HG03460 (cell line): ENCODE measurements around the gene RNF144A.

Experiments
- ATAC-seq: cut with Tn5 transposase; IDR thresholded peaks from one replicate; pipeline ENCODE4 v1.9.1; 2021; ENCODE audit not compliant: unreplicated experiment

Gene RNF144A

GRCh38 chr2:7041421-7041820, 124.2 kb downstream of the RNF144A start:
- ATAC-seq = no peak

- no peak for ATAC-seq
These were observed 126.5 kb downstream of the RNF144A start for GRCh38 chr2:7043690-7044089.

DNA sequence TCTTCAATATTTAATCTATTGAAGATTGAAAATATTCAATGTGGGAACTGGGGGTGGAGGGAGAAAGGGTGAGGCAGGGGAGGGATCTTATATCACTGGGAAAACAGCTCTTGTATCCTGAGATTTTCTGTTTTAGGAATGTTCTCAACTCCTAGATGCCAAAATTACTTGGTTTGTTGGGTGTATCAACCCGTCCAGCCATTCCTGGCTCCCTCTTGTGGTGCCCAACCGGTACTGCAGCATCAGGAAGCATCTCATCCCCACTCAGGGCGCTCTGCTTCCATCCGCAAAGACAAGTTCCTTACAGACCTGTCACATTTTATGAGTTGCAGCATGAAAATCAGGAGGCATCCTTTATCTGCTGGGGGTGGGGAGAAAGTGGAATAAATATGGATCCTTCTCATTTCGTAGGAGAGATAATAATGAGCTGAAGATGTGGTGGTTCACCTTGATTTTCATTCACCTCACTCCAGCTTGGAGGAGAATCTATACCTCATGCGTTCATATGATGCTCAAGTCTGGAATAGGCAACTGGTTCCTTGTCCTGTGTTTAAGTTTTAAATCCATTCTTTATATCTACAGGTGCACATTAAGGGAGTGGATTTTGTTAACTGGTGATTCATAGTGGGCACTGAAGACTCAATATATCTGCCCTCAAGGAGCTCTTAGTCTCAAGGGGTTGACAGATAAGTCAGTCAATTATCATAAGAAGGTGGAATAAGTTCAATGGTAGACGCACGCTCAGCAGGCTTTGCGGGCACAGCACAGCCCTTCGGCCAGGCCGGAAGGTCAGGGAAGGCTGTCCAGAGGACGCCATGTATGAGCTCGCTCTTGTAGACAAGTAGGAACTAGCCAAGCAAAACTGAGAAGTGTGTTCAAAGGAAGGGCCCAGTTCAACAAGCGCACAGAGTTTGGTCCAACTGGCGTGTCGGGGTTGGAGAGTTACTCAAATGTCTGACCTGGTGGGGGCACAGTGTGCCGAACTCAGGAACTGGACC, 127.3 kb downstream of the RNF144A start:
- ATAC-seq = peak; percentile 68

DNA sequence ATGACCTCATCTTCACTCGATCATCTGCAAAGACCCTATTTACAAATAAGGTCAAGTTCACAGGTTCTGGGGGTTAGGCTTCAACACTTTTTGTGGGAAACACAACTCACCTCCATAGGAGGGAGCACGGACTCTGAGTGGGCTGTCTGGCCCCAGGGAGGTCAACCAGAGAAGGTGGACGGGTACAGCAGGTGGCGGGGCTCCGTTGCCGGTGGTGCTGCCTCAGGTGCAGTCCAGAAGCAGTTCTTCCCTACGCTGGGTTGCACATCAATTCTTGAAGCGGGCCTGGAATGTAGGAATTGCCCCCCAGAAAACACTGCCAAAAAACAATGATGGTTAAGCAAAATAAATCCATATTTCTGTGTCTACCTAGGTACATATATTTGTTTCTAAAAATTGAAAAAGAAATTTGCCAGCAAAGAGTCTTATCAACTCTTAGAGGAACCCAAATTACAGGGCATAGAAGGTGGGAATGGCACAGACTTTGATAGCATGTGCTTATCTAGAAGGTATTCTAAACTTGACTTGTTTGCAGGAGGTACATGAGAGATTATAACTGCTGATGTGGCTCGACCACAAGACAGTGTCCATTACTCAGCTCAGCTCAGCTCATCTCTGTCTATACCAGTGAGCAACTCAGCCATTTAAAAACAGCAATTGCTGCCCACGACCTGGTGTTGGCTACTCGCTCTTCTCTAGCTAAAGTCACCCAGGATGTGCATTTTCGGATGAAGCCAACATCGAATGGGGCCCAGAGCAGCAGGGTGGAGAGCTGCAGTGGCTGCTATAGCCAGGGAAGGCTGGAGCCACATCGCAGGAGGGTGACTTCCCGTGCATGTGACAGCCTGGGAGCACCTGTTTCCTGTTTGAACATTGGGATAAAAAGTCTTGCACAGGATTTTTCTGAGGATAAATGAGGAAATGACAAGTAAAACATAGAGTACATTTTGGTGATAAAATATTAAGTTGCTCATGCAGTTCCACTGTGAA, 128.7 kb downstream of the RNF144A start:
- no peak for ATAC-seq

DNA sequence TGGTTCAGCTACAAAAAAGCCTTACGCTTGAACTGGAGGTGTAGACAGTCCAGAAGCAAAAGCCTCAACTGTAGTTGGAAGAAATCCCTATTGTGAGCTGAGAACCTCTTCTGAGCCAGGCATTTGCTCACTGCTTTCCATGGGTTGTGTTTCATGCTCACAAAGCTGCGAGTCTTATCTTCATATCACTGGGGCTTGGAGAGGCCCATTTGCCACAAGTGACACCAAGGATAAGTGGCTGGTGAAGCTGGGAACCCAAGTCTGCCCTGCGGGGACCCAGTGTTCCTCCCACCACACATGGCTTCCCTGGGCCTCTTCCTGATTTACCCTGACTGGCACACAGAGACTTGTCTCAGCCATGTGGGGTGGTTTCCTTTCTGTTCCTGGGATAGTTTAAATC, 130.4 kb downstream of the RNF144A start:
- no peak for ATAC-seq

DNA sequence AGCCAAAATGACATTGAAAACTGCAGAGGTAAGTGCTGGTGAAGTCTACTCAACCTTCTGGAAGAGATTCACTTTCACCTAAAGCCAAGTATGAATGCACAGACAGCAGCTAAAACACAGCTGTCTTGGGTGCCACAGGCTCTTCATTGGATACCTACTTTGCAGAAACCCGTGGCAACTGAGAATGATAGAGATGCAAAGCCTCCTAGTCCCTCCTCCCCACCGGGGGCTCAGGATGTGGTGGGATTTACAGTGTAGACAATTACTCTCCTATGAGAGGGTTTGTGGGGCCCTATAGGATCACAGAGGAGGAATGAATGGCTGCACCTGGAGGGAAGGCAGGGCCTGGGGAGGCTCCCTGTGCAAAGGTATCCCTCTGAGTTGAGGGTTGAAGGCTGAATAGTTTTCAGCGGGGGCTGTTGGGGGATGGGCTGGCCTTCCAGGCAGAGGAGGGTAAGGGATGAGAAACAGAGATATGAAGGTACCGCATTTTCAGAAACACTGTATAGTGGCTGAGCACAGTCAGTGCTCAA, 131.6 kb downstream of the RNF144A start:
- ATAC-seq = no peak

GRCh38 chr2:7052404-7052803, 135.2 kb downstream of the RNF144A start:
- ATAC-seq = peak; percentile 89

DNA sequence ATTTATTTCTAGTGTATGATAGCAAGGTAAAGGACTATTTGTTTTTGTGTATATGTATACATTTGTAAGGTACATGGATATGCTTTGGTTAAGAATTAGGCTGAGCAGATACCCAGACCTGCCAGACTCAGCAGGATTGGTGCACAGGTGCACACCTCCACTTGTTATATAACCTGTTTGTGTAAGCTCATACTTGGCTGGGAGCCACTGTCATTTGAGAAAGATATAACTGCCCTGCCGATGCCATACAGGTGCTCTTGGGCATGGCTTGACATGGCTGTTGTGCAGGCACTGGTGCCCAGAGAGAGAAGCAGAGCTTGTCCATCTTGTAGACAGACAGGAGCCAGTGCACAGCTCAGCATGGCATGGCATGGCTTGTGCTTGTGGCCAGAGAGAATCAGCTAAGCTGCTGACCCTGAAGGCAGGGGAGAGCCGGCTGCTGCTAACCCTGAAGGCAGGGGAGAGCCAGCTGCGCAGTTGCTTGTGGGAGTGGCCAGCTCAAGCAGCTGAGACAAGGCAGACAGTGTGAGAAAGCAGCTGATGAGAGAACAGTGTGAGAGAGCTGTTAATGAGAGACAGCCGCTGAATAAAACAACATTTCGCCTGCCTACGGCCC, 136.5 kb downstream of the RNF144A start:
- ATAC-seq = no peak

DNA sequence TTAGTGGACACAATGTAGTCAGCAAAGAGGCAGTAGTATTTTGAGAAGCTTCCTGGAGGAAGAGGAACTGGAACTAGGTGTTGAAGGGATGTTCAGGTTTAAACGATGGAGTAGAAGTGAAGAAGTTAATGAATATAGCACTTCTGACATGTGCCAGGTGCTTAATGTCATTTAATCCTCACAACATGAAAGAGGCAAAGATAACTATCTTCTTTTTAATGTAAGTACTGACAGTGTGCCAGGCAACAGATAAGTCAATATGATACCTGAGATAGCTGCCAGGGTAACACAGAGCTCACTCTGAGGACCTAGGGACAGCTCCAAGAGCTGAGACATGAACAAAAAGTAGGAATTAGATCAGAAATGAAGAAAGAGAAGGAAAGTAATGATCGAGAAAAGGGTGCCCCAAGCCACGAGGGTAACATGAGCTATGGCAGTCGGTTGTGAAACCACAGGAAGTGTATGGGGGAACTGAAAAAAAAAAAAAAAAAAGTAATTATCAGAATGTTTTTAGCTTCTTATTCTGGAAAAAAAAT, 140.7 kb downstream of the RNF144A start:
- peak; percentile 70 for ATAC-seq

DNA sequence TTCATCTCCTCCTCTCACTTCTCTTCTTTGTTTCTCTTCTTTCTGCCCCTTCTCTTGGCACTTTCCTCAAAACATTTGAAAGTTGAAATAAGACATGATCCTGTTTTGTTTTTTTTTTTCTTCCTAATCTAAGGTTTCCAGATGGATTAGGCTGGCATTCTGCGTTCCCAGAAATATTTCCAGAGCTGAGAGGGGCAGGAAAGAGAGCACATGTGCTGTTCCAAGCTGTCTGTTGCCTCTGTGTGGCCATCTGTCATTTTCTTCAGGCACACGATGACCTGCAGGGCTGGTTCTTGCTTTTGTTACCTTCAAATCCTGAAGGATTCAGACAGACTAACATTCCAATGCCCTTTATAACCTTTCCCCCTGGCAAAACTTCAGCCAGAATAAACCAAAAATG, 142.9 kb downstream of the RNF144A start:
- no peak for ATAC-seq

DNA sequence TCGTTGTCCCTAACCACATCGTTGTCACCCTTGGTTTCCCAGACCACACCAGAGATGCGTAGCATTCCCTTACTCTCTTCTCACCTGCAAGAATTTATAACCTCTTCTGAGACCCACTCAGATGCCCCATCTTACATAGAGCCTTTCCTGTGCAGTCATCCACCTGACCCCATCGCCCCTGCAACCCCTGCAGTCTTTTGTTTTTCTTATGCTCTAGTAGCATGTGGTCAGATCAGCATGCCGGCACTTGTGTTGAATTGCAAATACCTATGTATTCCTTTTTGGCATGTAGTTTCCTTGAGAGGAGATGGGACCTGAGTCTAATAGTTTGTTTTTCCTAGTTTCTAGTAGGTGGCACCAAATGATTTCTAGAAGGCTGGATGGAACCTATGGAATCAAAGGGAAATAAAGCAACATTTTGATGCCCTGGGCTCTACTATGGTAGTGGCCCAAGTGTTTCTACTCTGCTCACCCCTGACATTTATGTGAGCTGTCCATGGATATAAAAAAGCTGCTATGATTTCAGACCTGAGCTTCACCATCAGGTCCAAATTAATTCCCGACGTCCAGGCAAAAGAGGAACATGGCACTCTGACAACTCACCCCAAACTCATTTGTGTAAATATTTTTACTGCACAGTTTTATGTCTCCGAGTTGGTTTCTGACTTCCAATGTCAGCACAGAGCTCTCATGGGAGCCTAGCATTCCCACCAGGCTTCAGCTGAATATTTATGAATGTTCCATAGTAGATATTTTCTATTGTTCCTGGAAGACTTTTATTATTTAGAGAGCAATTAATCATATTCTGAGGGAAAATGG, 143.6 kb downstream of the RNF144A start:
- no peak for ATAC-seq

DNA sequence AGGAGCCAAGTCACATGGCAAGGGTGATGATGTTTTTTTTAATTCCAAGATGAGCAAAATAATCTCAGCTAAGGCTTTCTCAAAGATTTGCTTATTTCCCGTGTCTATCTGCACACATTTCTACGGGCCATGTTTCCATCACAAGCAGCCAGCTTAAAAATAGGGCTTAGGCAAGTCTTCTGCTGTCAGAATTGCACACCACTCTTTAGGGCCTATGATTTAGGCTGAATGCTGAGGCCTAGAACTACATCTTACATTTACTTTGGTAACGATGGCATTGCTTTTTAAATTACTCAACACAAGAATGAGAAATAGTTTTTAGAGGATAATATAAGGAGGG, 144.2 kb downstream of the RNF144A start:
- no peak for ATAC-seq

- no peak for ATAC-seq
These were observed 144.7 kb downstream of the RNF144A start for GRCh38 chr2:7061921-7062320.

GRCh38 chr2:7063789-7064188, 146.6 kb downstream of the RNF144A start:
- ATAC-seq = no peak

DNA sequence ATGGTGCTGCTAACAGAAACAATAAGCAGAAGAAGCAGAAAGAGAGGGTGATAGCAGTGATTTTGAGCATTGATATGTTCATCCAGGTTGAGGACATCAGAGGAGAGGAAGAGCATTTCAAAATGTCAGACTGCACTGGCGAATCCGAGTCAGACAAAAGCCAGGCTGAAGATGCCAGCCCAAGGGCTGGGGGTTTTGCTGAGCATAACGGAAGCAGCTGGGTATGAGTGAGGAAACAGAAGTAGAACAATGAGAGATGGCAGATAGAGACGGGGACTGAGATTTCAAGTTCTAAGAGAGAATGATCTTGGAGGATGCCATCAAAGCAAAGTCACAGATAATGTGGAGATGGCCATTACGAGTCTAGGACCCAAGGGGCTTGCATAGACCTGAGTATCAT, 151.2 kb downstream of the RNF144A start:
- no peak for ATAC-seq

GRCh38 chr2:7070483-7070882, 153.3 kb downstream of the RNF144A start:
- ATAC-seq = no peak

GRCh38 chr2:7071154-7071553, 153.9 kb downstream of the RNF144A start:
- ATAC-seq = no peak

GRCh38 chr2:7071916-7072556, 154.8 kb downstream of the RNF144A start:
- no peak for ATAC-seq

GRCh38 chr2:7073901-7074300, 156.7 kb downstream of the RNF144A start:
- ATAC-seq = no peak
